AG09309 (cell line): Measurements from ENCODE around the gene FAM110A.

ENCODE experiments used
- DNase-seq: peaks from one replicate; pipeline ENCODE4 v3.0.0-alpha.2; 2010; ENCODE audit warnings: low read depth
- H3K4me3 ChIP-seq: 2 replicates; pipeline ENCODE4 v1.5.1; 2011; ENCODE audit warnings: mild to moderate bottlenecking, low read depth, low read length, moderate library complexity; ENCODE audit not compliant: control insufficient read depth
- TF ChIP-seq, protein P1 (sequence below): IDR thresholded peaks from 2 replicates; pipeline ENCODE4 v1.5.1; 2011; ENCODE audit warnings: mild to moderate bottlenecking, low read depth, low read length, inconsistent platforms; ENCODE audit not compliant: insufficient read depth, control insufficient read depth; ENCODE audit errors: missing control alignments

The FAM110A gene

GRCh38 chr20:878511-879307 lies 45.2 kb downstream of the FAM110A start:
- no peak for DNase-seq
- TF ChIP-seq, protein P1, sequence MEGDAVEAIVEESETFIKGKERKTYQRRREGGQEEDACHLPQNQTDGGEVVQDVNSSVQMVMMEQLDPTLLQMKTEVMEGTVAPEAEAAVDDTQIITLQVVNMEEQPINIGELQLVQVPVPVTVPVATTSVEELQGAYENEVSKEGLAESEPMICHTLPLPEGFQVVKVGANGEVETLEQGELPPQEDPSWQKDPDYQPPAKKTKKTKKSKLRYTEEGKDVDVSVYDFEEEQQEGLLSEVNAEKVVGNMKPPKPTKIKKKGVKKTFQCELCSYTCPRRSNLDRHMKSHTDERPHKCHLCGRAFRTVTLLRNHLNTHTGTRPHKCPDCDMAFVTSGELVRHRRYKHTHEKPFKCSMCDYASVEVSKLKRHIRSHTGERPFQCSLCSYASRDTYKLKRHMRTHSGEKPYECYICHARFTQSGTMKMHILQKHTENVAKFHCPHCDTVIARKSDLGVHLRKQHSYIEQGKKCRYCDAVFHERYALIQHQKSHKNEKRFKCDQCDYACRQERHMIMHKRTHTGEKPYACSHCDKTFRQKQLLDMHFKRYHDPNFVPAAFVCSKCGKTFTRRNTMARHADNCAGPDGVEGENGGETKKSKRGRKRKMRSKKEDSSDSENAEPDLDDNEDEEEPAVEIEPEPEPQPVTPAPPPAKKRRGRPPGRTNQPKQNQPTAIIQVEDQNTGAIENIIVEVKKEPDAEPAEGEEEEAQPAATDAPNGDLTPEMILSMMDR = no peak
- no peak overlapping the region for H3K4me3 ChIP-seq

DNA sequence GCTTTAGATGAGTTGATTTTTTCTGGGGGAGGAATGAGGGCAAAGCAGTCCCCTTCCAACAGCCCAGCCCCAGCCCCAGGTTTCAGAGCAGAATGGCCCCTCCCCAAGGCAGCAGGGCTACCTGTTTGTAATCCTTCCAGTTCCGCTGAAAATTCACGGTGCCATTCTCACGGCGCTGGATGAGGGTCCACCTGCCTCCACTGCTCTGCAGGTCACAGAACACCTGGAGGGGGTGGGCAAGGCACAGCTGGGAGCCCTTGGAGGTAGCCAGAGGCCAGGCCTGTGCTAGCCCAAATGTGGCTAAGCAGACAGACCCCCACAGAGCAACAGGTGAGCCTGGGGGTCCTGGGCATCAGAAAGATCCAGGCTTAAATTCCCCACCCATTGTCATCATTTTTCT lies 46.1 kb downstream of the FAM110A start:
- no peak for DNase-seq
- H3K4me3 ChIP-seq = no peak overlapping the region
- TF ChIP-seq, protein P1 = no peak

DNA sequence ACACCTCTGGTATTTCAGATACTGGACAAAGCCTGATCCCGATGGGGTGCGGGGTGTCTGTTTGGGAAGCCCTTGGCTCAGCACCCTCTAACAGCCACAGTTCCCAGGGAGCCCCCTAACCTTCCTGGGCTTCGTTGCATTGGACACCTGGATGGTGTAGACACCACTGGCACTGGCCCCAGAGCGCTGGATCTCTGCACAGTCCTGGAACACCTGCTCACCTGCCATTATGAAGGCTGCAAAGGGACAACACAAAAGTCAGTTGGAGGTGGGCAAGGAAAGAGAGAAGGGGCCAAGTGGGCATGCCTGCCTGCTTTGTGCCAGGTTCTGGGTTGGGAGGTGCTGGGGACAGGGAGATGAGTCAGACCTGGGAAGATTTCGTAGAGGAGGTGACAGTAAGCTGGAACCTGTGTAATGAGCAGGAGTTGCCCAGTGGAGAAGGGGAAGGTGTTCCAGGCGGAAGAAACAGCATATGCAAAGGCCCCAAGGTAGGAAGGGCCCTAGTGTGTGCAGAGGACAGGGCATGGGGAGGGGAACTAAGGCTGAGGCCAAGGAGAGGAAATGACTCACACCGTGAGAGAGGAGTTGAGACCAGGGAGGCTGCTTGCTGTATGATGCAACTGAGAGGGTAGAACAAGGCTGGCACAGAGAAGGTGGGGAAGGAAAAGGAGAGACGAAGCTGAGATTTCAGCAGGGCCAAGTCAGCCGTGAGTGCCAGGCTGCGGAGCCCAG lies 47.7 kb downstream of the FAM110A start:
- TF ChIP-seq, protein P1 = no peak
- peak; percentile 8 for DNase-seq
- H3K4me3 ChIP-seq = no peak overlapping the region

- no peak for DNase-seq
- TF ChIP-seq, protein P1 = no peak
Measured at GRCh38 chr20:881783-882144, 48.2 kb downstream of the FAM110A start.

GRCh38 chr20:884983-885952 lies 51.8 kb downstream of the FAM110A start:
- peak; percentile 8 for DNase-seq
- TF ChIP-seq, protein P1 = no peak
- no peak overlapping the region for H3K4me3 ChIP-seq

More at GRCh38 chr20:881783-882144, 48.2 kb downstream of the FAM110A start:
- no peak overlapping the region for H3K4me3 ChIP-seq

DNA sequence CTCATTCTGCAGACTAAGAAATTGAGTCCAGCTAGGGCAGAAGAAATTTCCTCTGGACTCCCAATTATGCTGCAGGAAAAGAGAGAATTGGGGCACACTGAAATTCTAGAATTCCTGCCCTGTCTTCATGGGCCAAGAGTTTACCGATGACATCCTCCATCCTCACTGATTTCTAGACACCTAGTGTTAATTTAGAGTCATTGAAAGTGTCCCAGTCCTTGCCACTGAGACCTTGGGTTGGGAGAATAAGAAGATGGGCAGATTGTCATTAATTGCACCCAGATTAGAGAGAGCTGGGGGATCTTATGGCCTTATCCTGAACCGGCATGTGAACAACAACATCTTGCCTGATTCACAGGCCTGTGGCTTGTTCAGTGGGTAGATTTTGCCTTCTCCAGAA lies 53.6 kb downstream of the FAM110A start:
- no peak overlapping the region for H3K4me3 ChIP-seq
- DNase-seq = no peak
- TF ChIP-seq, protein P1 = no peak
